ENCODE measurements around the gene APRT. TPM values are rescaled to one million over a fixed set of nuclear protein-coding genes. Genes with fewer than 3 reads are reported as not detected.

Gene APRT
- total RNA-seq, 1 donor from 2014 or later, result 54.4 TPM

- peaks cover 18% of the 10 kb centered on the region for H3K4me1 Mint-ChIP-seq (ENCODE audit: low read depth, unreplicated experiment)
- no peak for DNase-seq
- H3K4me3 Mint-ChIP-seq (ENCODE audit: unreplicated experiment), result no peak overlapping the region
- no peak for TF ChIP-seq CTCF (IDR thresholded peaks at IDR 0.05; ENCODE audit: partially characterized antibody, unreplicated experiment)
- peaks cover 3% of the 10 kb centered on the region for H3K27me3 Mint-ChIP-seq (ENCODE audit: unreplicated experiment)
- H3K36me3 Mint-ChIP-seq (ENCODE audit: unreplicated experiment), result no peaks in the 10 kb centered on the region
- H3K9me3 Mint-ChIP-seq (ENCODE audit: unreplicated experiment), result no peaks in the 10 kb centered on the region
- no peak overlapping the region for H3K27ac Mint-ChIP-seq (ENCODE audit: unreplicated experiment)
Observed at GRCh38 chr16:88764913-88765349, 46.8 kb downstream of the APRT start.

- H3K27me3 Mint-ChIP-seq (ENCODE audit: unreplicated experiment), result peaks cover 3% of the 10 kb centered on the region
- DNase-seq, result no peak
- peaks cover 17% of the 10 kb centered on the region for H3K4me1 Mint-ChIP-seq (ENCODE audit: low read depth, unreplicated experiment)
- no peak for TF ChIP-seq CTCF (IDR thresholded peaks at IDR 0.05; ENCODE audit: partially characterized antibody, unreplicated experiment)
- H3K4me3 Mint-ChIP-seq (ENCODE audit: unreplicated experiment), result no peak overlapping the region
- no peak overlapping the region for H3K27ac Mint-ChIP-seq (ENCODE audit: unreplicated experiment)
- H3K36me3 Mint-ChIP-seq (ENCODE audit: unreplicated experiment), result no peaks in the 10 kb centered on the region
- no peaks in the 10 kb centered on the region for H3K9me3 Mint-ChIP-seq (ENCODE audit: unreplicated experiment)
Observed at GRCh38 chr16:88764080-88764479, 47.6 kb downstream of the APRT start.

GRCh38 chr16:88763502-88764053 is 48.1 kb downstream of the APRT start:
- H3K4me3 Mint-ChIP-seq (ENCODE audit: unreplicated experiment), result no peak overlapping the region
- no peaks in the 10 kb centered on the region for H3K36me3 Mint-ChIP-seq (ENCODE audit: unreplicated experiment)
- no peak for TF ChIP-seq CTCF (IDR thresholded peaks at IDR 0.05; ENCODE audit: partially characterized antibody, unreplicated experiment)
- no peak overlapping the region for H3K27ac Mint-ChIP-seq (ENCODE audit: unreplicated experiment)
- peaks cover 16% of the 10 kb centered on the region for H3K4me1 Mint-ChIP-seq (ENCODE audit: low read depth, unreplicated experiment)
- DNase-seq, result no peak
- no peaks in the 10 kb centered on the region for H3K9me3 Mint-ChIP-seq (ENCODE audit: unreplicated experiment)
- peaks cover 3% of the 10 kb centered on the region for H3K27me3 Mint-ChIP-seq (ENCODE audit: unreplicated experiment)

GRCh38 chr16:88762941-88763340 is 48.8 kb downstream of the APRT start:
- H3K4me1 Mint-ChIP-seq (ENCODE audit: low read depth, unreplicated experiment), result peaks cover 16% of the 10 kb centered on the region
- no peak overlapping the region for H3K4me3 Mint-ChIP-seq (ENCODE audit: unreplicated experiment)
- no peak overlapping the region for H3K27ac Mint-ChIP-seq (ENCODE audit: unreplicated experiment)
- no peak for TF ChIP-seq CTCF (IDR thresholded peaks at IDR 0.05; ENCODE audit: partially characterized antibody, unreplicated experiment)
- H3K9me3 Mint-ChIP-seq (ENCODE audit: unreplicated experiment), result no peaks in the 10 kb centered on the region
- DNase-seq, result no peak
- H3K36me3 Mint-ChIP-seq (ENCODE audit: unreplicated experiment), result no peaks in the 10 kb centered on the region
- peaks cover 3% of the 10 kb centered on the region for H3K27me3 Mint-ChIP-seq (ENCODE audit: unreplicated experiment)

GRCh38 chr16:88762258-88762870 is 49.4 kb downstream of the APRT start:
- no peak for TF ChIP-seq CTCF (IDR thresholded peaks at IDR 0.05; ENCODE audit: partially characterized antibody, unreplicated experiment)
- peaks cover 3% of the 10 kb centered on the region for H3K27me3 Mint-ChIP-seq (ENCODE audit: unreplicated experiment)
- no peak overlapping the region for H3K27ac Mint-ChIP-seq (ENCODE audit: unreplicated experiment)
- DNase-seq, result no peak
- H3K36me3 Mint-ChIP-seq (ENCODE audit: unreplicated experiment), result no peaks in the 10 kb centered on the region
- H3K4me1 Mint-ChIP-seq (ENCODE audit: low read depth, unreplicated experiment), result peaks cover 12% of the 10 kb centered on the region
- no peak overlapping the region for H3K4me3 Mint-ChIP-seq (ENCODE audit: unreplicated experiment)
- H3K9me3 Mint-ChIP-seq (ENCODE audit: unreplicated experiment), result no peaks in the 10 kb centered on the region

Data from glutamatergic neuron (in vitro differentiated cells).